ENCODE measurements around the gene RTN4RL1.

Gene RTN4RL1

GRCh38 chr17:2025220-2025621 lies at the start of gene RTN4RL1:
TSS of gene RTN4RL1 (minus strand) at chr17:2025334. CDS start at chr17:2024865, 469 bp downstream.
- peak; percentile 75 for DNase-seq

GRCh38 chr17:2074919-2075318 lies 49.8 kb upstream of the RTN4RL1 start:
- no peak for DNase-seq

- DNase-seq, result no peak
These were observed 46.5 kb upstream of the RTN4RL1 start for GRCh38 chr17:2071455-2072281.

- no peak for DNase-seq
These were observed 45.9 kb upstream of the RTN4RL1 start for GRCh38 chr17:2071024-2071385.

GRCh38 chr17:2070241-2071023 lies 45.3 kb upstream of the RTN4RL1 start:
- DNase-seq, result peak; percentile 52

GRCh38 chr17:2068519-2069051 lies 43.5 kb upstream of the RTN4RL1 start:
- no peak for DNase-seq

GRCh38 chr17:2068031-2068518 lies 42.9 kb upstream of the RTN4RL1 start:
- no peak for DNase-seq

- no peak for DNase-seq
These were observed 42.5 kb upstream of the RTN4RL1 start for GRCh38 chr17:2067608-2068024.

- no peak for DNase-seq
These were observed 42.0 kb upstream of the RTN4RL1 start for GRCh38 chr17:2067048-2067561.

- DNase-seq, result no peak
These were observed 40.8 kb upstream of the RTN4RL1 start for GRCh38 chr17:2065949-2066400.

- peak; percentile 66 for DNase-seq
These were observed 40.0 kb upstream of the RTN4RL1 start for GRCh38 chr17:2064980-2065785.

GRCh38 chr17:2064520-2064971 lies 39.4 kb upstream of the RTN4RL1 start:
- no peak for DNase-seq

GRCh38 chr17:2064147-2064489 lies 39.0 kb upstream of the RTN4RL1 start:
- no peak for DNase-seq

- no peak for DNase-seq
These were observed 38.4 kb upstream of the RTN4RL1 start for GRCh38 chr17:2063261-2064146.

GRCh38 chr17:2062571-2063183 lies 37.5 kb upstream of the RTN4RL1 start:
- DNase-seq, result no peak

- no peak for DNase-seq
These were observed 36.4 kb upstream of the RTN4RL1 start for GRCh38 chr17:2061441-2061958.

GRCh38 chr17:2060681-2061440 lies 35.7 kb upstream of the RTN4RL1 start:
- no peak for DNase-seq

- DNase-seq, result no peak
These were observed 35.2 kb upstream of the RTN4RL1 start for GRCh38 chr17:2060385-2060658.

- no peak for DNase-seq
These were observed 34.6 kb upstream of the RTN4RL1 start for GRCh38 chr17:2059547-2060384.

Data from activated naive CD4-positive, alpha-beta T cell treated with anti-CD3 and anti-CD28 coated beads, Interleukin-2, amount 50 U/mL, for 16 hours (primary cell).